K562 treated with DMSO at 1 percent for 12 hours (cell line): ENCODE data around the gene ITGAX. TPM values are rescaled to one million over a fixed set of nuclear protein-coding genes. Genes with fewer than 3 reads are reported as not detected.

Experiments
- total RNA-seq: library from RNA; unstranded; fragments of 300-600 nt; gene quantifications from 2 replicates; pipeline ENCODE4 v1.2.3, GENCODE V29; 2022; ENCODE audit not compliant: insufficient read depth

The ITGAX gene
- total RNA-seq, result 0.16 and 0.20 TPM in 2 replicates

DNA sequence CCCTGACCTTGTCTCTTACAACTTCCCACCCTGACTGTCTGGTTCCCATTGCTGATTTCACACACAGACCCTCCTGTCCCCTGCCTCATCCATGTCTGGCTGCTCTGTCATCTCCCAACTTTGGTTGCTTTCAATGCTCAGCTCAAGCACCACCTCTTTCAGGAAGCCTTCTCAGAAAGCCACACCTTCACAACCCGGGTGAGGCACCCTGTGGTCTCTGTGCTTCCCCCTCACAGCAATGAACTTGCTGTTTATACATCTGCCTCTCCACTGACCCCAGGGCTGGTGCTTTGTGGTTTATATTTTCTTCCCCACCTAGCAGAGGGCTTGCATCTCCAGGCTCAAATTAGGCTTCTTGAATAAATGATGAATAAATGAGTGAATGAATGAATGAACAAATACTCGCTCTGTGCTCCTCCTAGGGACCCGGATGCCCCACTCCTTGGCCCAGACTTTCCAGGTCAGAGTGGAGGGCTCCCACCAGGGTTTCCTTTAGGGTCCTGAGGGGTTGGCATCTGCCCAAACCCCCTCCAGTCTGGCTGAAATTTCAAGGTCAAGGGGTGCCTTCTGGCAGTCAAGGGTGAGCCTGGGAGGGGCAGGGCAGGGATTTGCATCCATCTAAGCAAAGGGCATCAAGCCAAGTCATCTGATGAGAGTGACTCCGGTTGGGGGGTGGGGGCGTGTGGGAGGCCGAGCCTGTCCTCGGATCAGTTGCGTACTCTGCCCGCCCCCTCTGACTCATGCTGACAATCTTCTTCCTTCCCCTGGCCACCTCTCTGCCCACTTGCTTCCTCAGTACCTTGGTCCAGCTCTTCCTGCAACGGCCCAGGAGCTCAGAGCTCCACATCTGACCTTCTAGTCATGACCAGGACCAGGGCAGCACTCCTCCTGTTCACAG, at the start of gene ITGAX:
TSS of gene ITGAX (plus strand) at position 783 of the 898 bp plus-strand sequence. CDS start at position 862, 79 bp downstream.

DNA sequence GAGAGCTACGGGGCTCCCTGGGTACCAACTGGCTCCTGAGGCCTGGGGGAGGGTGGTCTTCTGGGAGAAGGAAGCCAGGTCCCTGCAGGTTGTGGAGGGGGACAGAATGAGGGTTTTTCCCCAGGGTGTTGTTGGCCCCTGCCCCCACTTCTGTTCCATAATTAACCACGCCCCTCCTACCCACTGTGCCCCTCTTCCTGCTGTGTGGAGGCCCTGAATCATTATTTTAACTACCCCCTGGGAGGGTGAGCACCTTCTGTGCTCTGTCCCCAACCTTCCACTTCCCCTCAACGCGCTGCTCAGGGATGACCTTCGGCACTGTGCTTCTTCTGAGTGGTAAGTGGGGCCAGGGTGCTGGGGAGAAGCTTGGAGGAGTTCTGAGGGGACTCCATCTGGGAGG, 38.1 kb downstream of the ITGAX start, which contains the start of gene ITGAD:
TSS of gene ITGAD (plus strand) at position 280 of the 400 bp plus-strand sequence. CDS start at position 306, 26 bp downstream.

DNA sequence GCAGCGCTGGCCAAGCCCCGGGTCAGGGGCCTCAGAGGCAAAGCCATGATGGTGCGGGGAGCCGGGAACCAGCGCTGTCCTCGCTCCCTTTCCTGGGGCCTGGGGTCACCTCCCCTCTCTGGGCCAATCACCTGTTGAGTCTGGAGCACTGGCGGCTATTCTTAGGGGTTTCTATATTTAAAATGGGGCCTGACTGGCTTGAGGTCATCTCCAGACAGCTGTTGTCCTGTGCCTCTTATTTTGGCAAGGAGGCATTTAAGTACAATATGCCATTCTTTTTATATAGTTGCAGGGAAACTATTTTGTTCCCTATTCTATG, 73.3 kb downstream of the ITGAX start, which contains the start of gene COX6A2:
TSS of gene COX6A2 (minus strand) at position 82 of the 319 bp plus-strand sequence. CDS start at position 47, 35 bp downstream.

Other genes starting within 250 kb of the ITGAX start
- gene BCKDK, start 246.8 kb upstream of the ITGAX start, total RNA-seq, result 33.9 and 40.7 TPM in 2 replicates
- 63.8 and 95.3 TPM in 2 replicates for gene KAT8, start 237.5 kb upstream of the ITGAX start, total RNA-seq
- gene PRSS8, start 219.4 kb upstream of the ITGAX start, total RNA-seq, result 53.9 and 61.4 TPM in 2 replicates
- 1.3 and 3.2 TPM in 2 replicates for gene PRSS36, start 205.1 kb upstream of the ITGAX start, total RNA-seq
- 164 and 238 TPM in 2 replicates for gene FUS, start 175.0 kb upstream of the ITGAX start, total RNA-seq
- 66.1 and 82.3 TPM in 2 replicates for gene PYCARD, start 152.4 kb upstream of the ITGAX start, total RNA-seq
- not detected in 2 replicates for gene TRIM72, start 141.1 kb upstream of the ITGAX start, total RNA-seq
- gene PYDC1, start 138.0 kb upstream of the ITGAX start, total RNA-seq, result not detected in 2 replicates
- 1.9 and 5.0 TPM in 2 replicates for gene ITGAM, start 95.2 kb upstream of the ITGAX start, total RNA-seq
- not detected in 2 replicates for gene ITGAD, start 38.2 kb downstream of the ITGAX start, total RNA-seq
- gene COX6A2, start 73.2 kb downstream of the ITGAX start, total RNA-seq, result not detected in 2 replicates
- gene ZNF843, start 87.6 kb downstream of the ITGAX start, total RNA-seq, result 0.63 TPM in 1 of 2 replicates, not detected in the other
- 16.5 and 23.5 TPM in 2 replicates for gene ARMC5, start 104.3 kb downstream of the ITGAX start, total RNA-seq
- gene TGFB1I1, start 117.0 kb downstream of the ITGAX start, total RNA-seq, result 0.98 and 1.8 TPM in 2 replicates
- gene SLC5A2, start 127.9 kb downstream of the ITGAX start, total RNA-seq, result 2.7 and 3.6 TPM in 2 replicates
- gene RUSF1, start 153.2 kb downstream of the ITGAX start, total RNA-seq, result 37.2 and 65.5 TPM in 2 replicates
- 4.9 and 16.0 TPM in 2 replicates for gene AHSP, start 172.7 kb downstream of the ITGAX start, total RNA-seq